ENCODE results near the gene DIP2B. TPM values are rescaled to one million over a fixed set of nuclear protein-coding genes. Genes with fewer than 3 reads are reported as not detected.
A peak's percentile ranks its signal among the peaks of the same experiment; 100 is the strongest.

DIP2B gene
- total RNA-seq, 1 experiment from 2014 or later = 19.0 TPM

GRCh38 chr12:50574601-50575348, 70.0 kb downstream of the DIP2B start:
- DNase-seq (ENCODE audit: low read depth) = no peak

GRCh38 chr12:50579757-50580267, 75.0 kb downstream of the DIP2B start:
- DNase-seq (ENCODE audit: low read depth) = peak; percentile 36

- no peak for DNase-seq (ENCODE audit: low read depth)
Observed at GRCh38 chr12:50580436-50580835, 75.7 kb downstream of the DIP2B start.

GRCh38 chr12:50581226-50582184, 76.7 kb downstream of the DIP2B start:
- DNase-seq (ENCODE audit: low read depth) = peak; percentile 43

- no peak for DNase-seq (ENCODE audit: low read depth)
Observed at GRCh38 chr12:50584135-50584534, 79.3 kb downstream of the DIP2B start.

- peak; percentile 90 for DNase-seq (ENCODE audit: low read depth)
Observed at GRCh38 chr12:50589650-50590435, 85.1 kb downstream of the DIP2B start.

DNA sequence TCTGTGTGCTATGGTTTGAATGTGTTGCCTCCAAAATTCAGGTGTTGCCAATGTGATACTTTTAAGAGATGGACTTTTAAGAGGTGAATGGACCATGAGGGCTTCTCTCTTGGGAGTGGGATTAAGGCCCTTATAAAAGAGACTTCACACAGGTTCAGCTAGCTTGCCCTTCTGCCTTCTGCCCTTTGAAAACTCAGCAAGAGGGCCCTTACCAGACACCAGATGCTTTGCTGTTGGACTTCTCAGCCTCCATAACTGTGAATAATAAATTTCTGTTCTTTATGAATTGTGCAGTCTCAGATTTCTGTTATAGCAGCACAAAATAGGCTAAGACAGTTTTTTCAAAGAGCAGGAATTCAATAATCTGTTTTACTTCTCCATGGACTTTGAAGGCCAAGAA, 86.1 kb downstream of the DIP2B start:
- no peak for DNase-seq (ENCODE audit: low read depth)

GRCh38 chr12:50595667-50596066, 90.9 kb downstream of the DIP2B start:
- DNase-seq (ENCODE audit: low read depth) = no peak

DNA sequence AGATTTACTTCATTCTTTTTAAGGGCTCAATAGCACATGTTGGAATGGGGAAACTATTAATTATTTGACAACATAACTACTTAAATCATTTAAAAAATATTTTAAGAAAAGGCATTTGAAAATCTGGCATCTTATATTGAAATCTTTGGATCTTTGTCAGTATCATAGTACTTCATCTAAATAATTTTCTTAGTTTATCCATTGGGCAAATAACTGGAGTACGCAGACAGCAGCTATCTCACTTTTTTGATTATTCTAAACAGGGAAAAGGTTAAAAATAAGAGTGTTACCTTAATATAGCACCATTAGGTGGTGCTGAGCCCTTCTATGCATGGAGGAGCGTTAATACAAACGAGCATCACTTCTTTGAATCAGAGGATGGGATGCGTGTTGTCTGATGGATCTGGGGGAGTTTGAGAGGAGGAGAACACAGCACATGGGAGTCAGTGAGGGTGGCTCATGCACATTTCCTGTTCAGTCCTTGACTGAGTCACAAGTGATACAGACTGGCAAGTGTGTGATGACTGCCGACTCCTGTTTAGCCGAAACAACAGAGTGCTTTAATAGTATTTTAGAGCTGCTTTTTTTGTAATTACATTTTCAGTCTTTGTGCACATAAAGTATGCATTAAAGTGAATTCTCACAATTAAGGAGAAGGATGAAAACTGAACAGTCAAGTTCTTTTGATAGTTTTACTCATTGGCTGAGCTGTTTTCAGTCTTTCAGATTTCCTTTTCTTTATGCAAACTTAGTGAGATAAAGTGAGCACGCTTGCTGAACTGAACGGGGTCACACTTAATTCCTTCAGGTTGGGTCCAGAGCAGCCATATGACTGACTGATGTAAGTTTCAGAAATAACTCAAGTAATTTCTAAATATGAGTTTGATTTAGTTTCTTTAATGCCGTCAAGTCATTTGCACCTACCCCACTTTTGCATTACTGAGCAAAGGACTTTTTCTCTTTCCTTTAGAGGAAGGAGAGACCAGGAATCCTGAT, 92.7 kb downstream of the DIP2B start:
- DNase-seq (ENCODE audit: low read depth) = peak; percentile 85

GRCh38 chr12:50598321-50598862, 93.6 kb downstream of the DIP2B start:
- no peak for DNase-seq (ENCODE audit: low read depth)

GRCh38 chr12:50599366-50600095, 94.7 kb downstream of the DIP2B start:
- DNase-seq (ENCODE audit: low read depth) = no peak

DNA sequence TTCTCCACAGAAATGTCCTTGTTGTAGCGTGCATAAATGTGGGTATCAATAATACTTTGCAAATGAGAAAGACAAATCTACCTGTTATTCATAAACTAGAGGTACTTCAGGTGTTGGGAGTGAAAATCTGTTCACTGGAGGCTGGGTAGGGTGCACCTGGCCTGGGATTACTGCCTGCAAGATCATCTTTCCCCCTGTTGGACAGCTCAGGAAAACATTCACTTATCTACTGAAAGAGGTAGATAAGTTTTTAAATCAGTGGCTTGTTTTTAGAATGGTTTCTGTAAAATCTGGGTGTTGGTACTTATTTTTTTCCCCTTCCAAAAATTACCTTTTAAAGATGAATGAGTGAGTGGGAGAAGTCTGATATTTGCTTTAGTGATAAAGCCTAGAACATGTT, 95.6 kb downstream of the DIP2B start:
- no peak for DNase-seq (ENCODE audit: low read depth)

DNA sequence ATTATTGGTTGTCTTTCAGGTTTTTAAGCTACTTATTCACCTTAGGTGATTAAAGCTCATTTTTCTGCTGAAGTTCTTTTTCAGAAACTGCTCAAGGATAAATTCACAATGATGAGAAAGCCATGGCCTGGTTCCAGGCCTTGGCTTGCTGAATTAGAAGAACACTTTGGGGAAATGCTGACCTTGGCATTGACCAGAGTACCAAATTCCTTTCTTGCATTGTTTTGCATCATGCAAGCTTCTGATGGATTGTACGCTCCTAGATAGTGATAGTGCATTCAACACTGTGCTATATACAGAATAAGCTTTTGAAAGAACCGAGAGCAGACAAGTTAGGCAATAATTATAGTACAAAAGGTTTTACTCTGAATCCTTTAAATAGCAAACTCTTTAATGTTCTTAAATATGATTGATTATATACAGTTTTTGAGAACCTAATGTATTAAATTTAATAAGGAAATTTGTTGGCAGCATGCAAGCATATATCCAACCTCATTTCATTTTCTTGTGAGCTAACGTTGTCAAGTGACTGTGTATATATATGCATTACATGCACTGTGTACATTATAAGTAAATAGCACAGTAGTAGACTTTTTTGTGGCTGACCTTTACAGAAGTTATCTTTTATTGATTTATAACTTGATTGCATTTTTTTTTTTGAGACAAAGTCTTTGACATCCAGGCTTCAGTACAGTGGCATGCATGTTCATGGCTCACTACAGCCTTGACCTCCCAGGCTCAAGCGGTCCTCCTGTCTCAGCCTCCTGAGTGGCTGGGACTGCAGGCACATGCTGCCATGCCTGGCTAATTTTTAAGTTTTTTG, 99.2 kb downstream of the DIP2B start:
- no peak for DNase-seq (ENCODE audit: low read depth)

GRCh38 chr12:50604640-50604920, 99.8 kb downstream of the DIP2B start:
- DNase-seq (ENCODE audit: low read depth) = no peak

GRCh38 chr12:50606675-50607375, 102.0 kb downstream of the DIP2B start:
- DNase-seq (ENCODE audit: low read depth) = no peak

DNA sequence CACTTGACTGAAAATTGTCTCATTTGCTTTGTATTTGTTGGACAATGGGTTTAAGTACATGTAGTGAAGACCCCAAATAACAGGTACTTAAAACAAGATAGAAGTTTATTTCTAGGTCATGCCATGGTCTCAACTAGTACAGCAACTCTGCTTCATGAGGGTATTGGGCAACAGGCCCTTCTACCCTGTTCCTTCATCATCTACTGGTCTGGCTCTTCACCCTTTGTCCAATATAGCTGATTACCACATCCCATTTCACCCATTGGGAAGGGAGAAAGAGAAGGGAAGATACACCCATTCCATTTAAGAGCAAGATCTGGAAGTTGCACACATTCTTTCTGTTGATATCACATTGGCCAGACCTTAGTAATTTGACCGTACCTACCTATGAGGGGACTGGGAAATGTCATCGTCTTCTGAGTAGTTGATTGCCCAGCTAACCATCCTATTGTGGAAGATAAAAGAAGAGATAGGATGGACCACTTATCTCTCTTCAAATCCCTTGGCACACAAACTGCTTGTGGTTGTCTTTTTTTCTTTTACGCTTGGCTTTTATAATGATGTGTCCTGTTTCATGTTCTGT, 104.6 kb downstream of the DIP2B start:
- DNase-seq (ENCODE audit: low read depth) = no peak

GRCh38 chr12:50610171-50610570, 105.4 kb downstream of the DIP2B start:
- DNase-seq (ENCODE audit: low read depth) = no peak
